Activated T-helper 1 cell treated with Interleukin-2 at 50 U/mL for 16 hours (primary cell): ENCODE results near the gene SEZ6L.
"Not testable (repeated sequence)": the region's sequence is repeated elsewhere in the genome, so short reads cannot be mapped to it uniquely, and the experiment has no call there.

Experiments
- DNase-seq: peaks from one replicate; pipeline ENCODE4 v3.0.0-alpha.2; 2020; ENCODE audit warnings: low read depth

The SEZ6L gene

DNA sequence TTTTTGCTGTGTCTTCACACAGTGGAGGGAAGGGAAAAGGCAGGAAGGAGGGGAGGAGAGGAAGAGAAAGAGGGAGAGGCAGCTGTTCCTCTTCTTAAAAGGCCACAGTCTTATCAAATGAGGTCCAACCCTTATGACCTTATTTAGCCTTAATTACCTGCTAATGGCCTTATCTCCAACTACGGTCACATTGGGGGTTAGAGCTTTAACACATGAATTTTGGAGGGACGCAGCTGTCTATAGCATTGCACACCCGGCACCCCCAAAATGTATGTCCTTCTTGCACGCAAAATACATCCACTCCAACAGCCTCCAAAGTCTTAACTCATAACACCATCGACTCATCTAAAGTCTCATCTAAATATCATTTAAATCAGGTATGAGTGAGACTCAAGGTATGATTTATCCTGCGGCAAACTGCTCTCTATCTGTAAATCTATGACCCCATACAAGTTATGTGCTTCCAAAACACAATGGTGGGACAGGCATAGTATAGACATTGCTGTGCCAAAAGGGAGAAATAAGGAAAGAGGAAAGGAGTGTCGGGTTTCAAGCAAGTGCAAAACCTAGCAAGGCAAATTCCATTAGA, 214.8 kb downstream of the SEZ6L start:
- DNase-seq: no peak

DNA sequence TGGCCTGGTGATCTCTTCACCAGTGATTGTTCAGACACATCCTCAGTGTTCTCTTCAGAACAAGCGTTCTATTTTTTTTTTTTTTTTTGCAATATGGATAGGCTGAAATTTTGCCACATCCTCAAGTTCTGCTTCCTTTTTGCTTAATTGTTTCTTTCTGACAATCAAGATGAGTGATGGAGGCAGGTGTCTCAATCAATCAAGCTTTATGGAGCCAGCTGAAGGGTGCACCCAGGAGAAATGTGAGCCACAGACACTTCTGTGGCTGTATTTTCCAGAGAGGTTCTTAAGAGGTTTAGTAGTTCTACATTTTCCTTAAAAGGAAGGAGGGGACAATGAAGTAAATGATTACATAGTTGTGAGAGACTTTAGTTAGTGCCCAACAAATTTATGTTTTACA, 215.9 kb downstream of the SEZ6L start:
- no peak for DNase-seq

DNA sequence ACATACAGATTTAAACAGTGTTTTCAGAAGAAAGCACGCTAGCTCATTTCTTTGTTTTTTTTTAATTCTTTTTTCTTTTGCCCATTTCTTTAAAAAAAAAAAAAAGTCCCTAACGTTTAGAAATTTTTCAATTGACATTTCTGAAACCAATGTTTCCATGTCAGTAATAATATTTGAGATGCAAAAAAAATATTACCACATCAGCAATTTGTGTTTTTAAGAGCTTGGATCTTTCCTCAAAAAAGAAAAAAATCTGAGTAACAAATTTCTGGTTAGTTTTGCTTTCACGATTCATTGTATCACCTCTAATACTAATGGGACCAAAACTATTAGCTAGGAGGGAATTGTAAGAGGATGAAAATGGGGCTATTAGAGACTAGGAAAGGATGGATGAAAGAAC, 219.9 kb downstream of the SEZ6L start:
- no peak for DNase-seq

DNA sequence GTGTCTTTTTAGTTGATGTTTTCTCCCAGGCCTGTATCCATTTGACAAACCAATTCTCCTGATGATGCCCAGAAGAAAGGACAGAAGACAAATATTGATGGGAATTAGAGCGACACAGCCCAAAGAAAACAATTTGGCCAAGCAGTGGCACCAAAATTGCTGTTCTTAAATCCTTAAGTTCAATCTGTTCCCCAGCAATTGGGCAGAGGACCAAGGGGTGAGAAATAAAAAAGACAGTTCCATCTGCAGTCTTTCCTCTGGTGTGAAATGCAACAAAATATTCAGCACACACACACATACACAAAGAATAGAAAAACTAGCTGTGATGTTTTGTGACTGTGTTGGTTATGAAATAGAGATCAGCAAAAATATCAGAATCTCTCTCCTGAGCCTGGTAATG, 221.8 kb downstream of the SEZ6L start:
- no peak for DNase-seq

DNA sequence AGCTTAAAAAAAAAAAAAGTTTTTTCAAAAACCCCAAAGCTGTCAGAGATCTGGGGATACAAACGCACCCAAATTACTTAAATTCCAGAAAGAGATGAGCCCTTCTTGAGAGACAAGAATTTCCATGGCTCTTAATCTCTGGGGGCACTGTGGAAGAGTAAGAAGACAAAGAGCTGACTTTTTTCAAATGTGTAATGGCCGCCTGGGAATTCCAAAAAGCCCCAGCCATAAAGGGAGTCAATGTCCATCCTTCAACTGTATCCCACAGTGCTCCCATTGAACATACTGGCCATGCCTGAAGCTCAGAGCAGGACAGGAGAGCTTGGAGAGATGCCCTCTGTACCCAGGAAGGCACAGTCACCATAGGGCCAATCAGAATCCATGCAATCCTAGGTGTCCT, 222.4 kb downstream of the SEZ6L start:
- DNase-seq: no peak

DNA sequence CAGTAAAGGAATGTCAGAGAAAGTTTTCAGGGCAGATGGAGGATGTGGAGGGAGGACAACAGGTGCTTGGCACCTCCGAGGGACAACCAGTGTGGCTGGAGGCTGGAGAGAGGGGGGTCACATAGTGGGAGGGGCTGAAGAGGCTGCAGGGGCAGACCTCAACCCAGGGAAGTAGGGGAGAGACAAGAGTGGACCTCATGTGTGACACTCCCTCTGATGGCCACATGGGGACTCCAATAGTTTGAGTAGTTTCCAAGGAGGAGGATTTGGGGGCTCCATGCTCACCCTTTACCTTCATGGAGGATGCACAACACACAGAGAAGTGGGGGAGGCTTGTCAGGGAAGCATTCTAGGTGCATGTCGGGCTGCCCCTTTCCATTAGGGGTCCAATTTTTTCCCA, 224.7 kb downstream of the SEZ6L start:
- DNase-seq: no peak

DNA sequence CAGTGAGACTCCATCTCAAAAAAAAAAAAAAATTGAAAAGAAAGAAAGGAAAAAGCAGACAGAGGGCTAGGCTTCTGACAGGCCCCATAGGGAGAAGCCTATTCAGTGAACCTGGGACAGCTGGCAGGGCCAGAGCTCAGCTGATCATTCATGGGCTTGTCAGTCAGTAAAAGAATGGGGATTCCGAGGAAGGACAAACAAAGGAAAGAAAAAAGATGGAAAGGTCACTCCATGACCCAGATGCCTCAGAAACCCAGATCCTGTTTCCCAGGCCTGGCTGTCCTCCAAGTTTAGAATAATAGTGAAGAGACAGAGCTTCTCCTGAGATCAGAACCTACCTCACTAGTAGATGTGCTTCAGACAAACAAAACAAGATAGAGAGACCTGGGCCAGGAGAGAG, 225.5 kb downstream of the SEZ6L start:
- DNase-seq: no peak

DNA sequence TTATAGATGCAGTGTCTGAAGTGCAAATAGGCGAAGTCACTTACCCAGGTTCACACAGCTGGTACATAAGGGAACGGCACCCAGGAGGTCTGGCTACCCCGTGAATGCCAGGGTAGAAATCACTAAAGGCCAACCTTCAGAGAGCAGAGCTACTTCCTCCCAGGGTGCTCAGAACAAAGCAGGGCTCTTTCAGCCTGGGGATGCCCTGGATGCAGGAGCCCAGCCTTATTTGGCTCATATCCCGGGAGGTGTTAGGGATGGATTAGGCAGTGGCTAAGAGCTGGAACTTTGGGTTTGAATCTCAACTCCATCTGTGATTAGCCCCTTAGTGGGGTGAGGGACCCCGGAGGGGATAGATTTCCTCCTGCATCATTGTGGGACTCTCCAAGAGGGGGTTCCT, 226.7 kb downstream of the SEZ6L start:
- no peak for DNase-seq

DNA sequence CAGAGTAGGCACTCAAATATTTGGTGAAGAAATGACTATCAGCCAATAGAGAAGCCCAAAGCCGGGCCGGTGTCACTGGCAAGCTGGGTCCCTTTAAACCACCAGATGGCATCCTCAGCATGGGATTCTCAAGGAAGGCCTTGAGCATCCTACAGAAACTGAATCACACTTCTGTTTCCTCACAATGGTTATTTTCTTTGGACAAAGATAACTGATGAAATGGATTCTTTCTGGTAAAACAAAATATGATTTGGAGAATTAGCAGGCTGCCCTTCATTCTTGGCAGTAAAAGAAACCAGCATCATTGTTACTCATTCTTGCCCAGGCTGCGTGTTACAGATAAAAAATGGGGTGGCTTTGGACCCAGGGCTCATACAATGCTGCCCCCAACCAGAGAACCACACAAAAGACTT, 229.5 kb downstream of the SEZ6L start:
- DNase-seq: peak; percentile 22

DNA sequence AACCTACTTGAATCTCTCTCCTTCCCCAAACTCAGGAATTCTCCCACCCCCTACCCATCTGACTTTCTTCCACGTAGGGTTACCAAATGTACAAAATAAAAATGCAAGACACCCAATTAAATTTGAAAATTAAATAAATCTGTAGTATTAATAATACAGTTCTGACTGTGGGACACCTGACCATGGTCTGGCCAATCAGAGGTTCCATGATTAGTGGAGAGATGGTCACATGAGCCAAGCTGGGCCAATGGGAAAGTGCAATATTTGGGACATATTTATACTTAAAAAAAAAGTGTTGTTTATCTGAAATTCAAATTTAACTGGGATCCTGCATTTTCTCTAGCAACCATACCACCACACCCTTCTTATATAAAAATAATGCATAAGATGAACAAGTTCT, 230.0 kb downstream of the SEZ6L start:
- no peak for DNase-seq

DNA sequence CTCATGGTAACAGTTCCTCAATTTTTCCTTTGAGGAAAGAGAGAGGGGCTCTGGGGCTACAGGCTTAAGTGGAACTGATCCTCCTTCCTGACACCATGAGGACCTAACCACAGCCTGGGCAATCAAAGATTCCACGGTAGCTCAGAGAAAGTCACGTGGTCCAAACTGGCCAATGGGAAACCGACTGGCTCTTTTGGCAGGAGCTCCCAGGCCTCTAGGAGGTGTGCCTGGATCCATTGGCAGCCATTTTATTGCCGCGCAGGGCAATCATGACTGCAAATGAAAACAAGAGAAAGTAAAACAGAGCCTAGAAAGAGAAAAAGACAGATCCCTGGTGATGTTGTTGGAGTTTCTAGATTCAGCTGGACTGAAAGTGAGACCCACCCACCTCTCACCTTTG, 232.5 kb downstream of the SEZ6L start:
- no peak for DNase-seq

DNA sequence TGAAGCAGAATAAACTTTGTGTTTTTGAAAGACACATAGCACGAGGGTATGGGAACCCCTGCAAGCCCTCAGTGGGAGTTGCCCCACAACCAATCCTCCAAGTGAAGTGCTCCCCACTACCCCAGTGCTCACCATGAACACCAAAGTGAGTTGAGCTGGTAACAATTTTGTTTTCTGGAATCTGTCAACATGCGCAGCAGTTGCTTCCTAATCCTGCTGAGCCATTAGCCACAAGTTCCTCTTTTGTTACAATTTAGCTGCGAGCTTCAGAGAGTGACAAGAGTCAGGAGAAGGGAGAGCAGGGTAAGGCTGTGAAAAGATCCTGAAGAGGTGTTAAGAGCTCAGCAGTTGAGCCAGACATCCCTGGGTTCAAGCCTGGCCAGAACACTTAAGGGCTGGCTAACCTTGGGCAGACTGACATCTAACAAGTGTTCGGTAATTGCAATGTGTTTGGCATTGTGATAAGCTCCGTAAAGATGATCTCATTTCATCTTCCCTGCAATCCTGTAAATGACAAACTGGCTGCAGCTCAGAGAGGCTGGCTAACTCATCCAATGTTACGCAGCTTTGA, 235.7 kb downstream of the SEZ6L start:
- no peak for DNase-seq

DNA sequence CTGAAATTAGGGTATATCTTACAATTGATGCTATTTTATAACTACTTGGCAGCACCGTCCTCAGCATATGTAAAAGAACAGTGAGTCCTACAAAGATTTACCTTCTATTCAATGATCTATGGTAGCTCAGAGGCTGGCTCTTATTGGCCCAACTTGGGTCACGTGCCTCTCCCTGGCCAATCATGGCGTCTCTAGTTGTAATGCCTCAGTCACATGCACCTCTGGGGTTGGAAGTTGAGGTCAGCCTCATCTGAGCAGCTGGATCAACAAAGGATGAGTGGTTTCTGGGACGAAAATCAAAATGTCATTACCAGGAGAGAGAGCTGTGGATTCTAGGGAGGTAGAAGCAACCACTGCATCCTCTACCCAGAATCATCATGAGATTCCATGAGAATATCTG, 236.9 kb downstream of the SEZ6L start:
- DNase-seq: no peak

DNA sequence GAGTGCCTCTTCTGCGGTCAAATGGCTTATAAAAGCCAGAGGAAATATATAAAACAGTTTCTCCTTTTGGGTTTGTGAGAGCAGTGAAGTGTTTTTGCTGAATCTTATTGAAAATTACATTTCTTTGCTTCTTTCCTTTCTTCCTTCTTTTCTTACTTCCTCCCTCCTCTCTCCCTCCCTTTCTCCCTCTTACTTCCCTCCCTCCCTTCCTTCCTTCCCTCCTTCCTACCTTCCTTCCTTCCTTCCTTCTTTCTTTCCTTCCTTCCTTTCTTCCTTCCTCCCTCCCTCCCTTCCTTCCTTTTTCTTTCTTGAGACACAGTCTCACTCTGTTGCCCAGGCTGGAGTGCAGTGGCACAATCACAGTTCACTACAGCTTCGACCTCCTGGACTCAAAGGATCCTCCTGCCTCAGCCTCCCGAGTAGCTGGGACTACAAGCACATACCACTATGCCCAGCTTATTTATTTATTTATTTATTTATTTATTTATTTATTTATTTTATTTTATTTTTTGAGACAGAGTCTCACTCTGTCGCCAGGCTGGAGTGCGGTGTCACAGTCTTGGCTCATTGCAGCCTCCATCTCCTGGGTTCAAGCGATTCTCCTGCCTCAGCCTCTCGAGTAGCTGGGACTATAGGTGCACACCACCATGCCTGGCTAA, 239.4 kb downstream of the SEZ6L start:
- not testable (repeated sequence) for DNase-seq

DNA sequence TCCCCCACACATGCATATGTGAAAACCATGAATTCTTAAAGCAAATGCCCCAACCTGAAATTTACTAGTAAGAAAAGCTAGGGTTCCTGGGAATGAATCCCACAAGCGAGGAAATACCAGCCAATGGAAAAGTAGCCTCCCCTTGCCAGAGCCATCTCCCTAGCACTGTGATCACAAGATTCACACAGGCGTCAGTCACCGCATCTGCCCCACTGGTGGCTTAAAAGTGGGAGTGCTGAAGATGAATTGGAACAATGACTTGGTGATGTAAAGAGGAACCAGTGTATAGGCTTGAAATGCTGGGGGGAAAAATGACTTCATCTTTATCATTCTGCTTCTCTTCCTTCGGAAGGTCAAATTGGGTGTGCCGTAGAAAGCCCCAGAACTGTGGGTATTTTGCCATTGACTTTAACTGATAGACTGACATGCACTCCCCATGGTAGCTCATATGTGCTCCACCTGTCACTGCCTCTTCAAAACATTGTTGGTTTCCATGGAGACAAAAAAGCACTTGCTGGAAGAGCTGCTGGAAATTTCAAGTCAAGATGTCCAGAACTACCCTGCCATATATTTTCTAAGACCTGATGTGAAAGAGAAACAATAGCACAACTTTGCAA, 240.6 kb downstream of the SEZ6L start:
- DNase-seq: no peak

DNA sequence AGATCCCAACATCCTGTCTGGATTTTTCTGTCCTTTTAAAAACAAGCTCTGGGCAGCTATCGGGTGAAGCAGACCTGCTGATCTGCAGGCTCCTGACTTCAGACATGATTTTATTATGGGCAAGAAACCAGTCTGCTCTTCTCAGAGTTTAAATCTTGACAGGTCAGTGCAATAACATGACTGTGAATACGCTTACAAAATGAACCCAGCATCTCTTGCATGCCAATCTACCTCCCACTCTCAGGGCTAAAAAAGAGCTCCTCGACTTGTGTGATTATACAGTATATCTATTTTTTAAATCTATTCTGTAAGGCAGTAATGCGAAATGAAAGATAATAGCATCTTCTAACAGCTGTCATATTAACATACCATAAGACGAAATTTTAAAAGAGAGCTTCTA, 241.1 kb downstream of the SEZ6L start:
- no peak for DNase-seq

DNA sequence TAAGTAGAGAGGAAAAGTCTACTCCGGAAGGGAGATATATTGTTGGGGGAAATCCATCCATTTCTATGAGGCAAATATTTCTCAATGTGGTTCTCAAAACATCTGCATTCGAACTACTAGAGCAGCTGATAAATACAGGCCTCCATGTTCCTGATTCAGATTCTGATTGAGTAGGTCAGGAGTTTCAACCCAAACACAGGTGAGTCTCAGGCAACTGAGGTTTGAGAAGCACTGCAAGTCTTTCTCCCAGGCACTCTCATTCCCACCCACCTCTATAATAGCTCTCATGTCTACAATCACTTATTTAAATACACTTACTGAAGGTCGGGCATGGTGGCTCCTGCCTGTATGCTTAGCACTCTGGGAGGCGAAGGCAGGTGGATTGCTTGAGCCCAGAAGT, 245.1 kb downstream of the SEZ6L start:
- DNase-seq: no peak

DNA sequence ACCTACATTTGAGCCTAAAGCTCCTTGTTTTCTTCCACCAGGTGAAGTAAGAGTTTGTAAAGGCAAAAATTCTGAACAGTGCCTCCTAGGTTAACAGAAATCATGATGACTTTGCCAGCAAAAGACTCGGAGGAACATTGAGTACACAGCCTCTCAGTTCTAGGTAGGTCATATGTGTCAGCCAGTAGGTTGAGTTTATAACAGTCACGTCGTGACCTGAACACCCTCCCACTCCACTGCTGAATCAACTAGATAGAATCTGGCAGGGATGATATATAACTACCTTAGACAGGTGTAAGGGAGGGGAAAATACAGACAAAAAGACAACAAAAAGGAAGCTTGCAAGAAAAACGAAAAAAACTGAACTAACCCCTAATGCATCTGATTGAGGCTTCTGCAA, 247.0 kb downstream of the SEZ6L start:
- DNase-seq: no peak

DNA sequence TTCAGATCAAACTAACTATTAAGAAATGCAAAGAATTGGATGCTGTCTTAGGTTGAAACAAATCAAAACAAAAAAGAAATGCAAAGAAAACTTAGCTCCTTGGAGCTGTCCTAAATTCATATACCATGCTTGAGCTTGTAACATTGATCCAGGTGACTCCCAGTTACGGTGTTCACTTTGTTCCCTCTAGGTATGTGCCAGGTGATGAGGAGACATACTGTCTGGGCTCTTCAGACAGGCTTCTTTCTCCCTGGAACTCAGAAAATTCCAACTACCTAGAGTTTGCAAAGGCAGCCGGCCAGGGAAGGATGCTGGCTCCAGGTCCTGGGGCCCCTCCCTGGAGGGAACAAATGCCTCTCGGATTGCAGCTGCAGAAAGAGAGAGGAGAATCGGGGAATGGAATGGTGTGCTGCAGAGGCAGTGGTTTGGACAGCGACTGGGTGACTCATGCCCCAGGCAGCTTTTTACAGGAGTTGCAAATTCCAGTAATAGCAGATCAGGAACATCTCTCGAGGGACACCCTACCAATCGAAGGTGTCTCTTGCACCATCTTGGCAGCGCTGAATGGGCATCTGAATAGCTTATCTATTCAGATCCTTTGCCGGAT, 247.5 kb downstream of the SEZ6L start:
- DNase-seq: no peak

DNA sequence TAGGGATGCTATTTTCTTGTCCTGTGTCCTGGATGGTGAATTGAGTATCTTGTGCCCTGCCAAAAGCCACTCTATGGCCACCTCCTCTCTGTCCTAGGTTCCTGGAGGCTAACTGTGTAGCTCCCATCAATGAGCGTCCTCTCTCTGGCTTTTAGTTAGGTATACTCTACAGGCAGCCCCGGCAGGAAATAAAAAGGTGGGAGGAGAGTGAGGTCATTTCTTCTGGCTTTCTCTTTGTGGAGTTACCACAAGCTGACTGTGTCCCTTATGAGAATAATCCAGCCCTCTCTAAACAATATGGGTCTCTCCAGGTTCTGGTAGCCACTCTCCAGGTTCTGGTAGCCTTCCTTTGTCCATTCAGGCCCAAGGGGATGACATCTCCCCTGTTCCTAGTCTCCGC, 248.1 kb downstream of the SEZ6L start:
- DNase-seq: no peak

DNA sequence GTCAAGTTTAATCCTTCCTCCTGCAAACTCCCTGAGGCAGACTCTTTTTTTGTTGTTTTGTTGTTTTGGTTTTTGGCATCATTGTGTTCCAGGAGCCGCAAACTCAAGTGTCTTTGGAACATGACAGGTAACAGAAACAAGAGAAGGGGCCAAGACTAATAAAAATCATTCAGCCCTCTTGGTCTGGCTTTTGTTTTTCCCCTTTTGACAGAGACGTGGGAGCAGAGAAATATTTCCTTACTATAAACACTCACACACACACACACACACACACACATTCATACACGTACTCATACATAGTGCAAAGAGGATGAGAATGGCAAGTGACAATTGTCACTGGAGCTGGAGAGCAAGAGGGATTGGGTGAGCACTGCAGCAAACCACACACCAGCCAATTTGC, 249.4 kb downstream of the SEZ6L start:
- DNase-seq: no peak

DNA sequence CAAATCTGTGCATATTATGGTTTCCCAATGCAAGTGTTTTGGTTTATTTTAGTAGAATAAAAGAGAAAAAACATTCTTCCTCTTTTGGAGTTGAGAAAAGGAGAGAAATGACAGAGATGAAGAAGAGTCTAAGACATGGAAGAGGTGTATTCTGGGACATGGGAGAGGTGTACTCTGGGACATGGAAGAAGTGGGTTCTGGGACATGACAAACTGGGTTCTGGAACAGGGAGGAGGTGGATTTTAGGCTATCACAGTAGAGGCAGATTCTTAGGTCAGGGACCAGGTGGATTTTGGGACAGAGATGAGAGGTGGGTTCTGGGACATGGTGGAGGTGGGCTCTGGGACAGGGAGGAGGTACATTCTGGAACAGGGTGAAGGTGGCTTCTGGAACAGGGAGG, 257.7 kb downstream of the SEZ6L start:
- DNase-seq: no peak
